ENCODE data around the gene PLCD1.
A peak's percentile ranks its signal among the peaks of the same experiment; 100 is the strongest.
"Not testable (repeated sequence)": the region's sequence is repeated elsewhere in the genome, so short reads cannot be mapped to it uniquely, and the experiment has no call there.

Gene PLCD1

GRCh38 chr3:37997791-37998370 is 31.6 kb downstream of the PLCD1 start:
- no peak for DNase-seq

- DNase-seq = no peak
Observed at GRCh38 chr3:37997342-37997741, 32.1 kb downstream of the PLCD1 start.

- DNase-seq = peak; percentile 34 to 81
Observed at GRCh38 chr3:37996785-37997301, 32.6 kb downstream of the PLCD1 start.

GRCh38 chr3:37995652-37996641 is 33.5 kb downstream of the PLCD1 start:
- DNase-seq = no peak

- no peak for DNase-seq
Observed at GRCh38 chr3:37994639-37994972, 34.8 kb downstream of the PLCD1 start.

GRCh38 chr3:37993820-37994638 is 35.4 kb downstream of the PLCD1 start:
- peak; percentile 43 to 54 for DNase-seq

- no peak for DNase-seq
Observed at GRCh38 chr3:37993460-37993819, 36.0 kb downstream of the PLCD1 start.

- no peak for DNase-seq
Observed at GRCh38 chr3:37993067-37993455, 36.4 kb downstream of the PLCD1 start.

GRCh38 chr3:37992271-37993066 is 37.0 kb downstream of the PLCD1 start:
- DNase-seq = no peak

GRCh38 chr3:37991823-37992222 is 37.6 kb downstream of the PLCD1 start:
- DNase-seq = no peak

- no peak for DNase-seq
Observed at GRCh38 chr3:37991109-37991508, 38.3 kb downstream of the PLCD1 start.

- DNase-seq = no peak
Observed at GRCh38 chr3:37990527-37990926, 38.9 kb downstream of the PLCD1 start, which contains the start of gene VILL. TSS of gene VILL (plus strand) at chr3:37990786. CDS start at chr3:37993673, 2,887 bp downstream.

- DNase-seq = no peak
Observed at GRCh38 chr3:37989821-37990480, 39.5 kb downstream of the PLCD1 start.

- DNase-seq = no peak
Observed at GRCh38 chr3:37988931-37989525, 40.4 kb downstream of the PLCD1 start.

- DNase-seq = not testable (repeated sequence)
Observed at GRCh38 chr3:37988376-37988775, 41.1 kb downstream of the PLCD1 start.

GRCh38 chr3:37987751-37988179 is 41.7 kb downstream of the PLCD1 start:
- no peak for DNase-seq

- DNase-seq = no peak
Observed at GRCh38 chr3:37987315-37987697, 42.1 kb downstream of the PLCD1 start.

GRCh38 chr3:37986479-37987314 is 42.7 kb downstream of the PLCD1 start:
- DNase-seq = no peak

GRCh38 chr3:37985637-37986320 is 43.7 kb downstream of the PLCD1 start:
- no peak for DNase-seq

GRCh38 chr3:37984596-37984995 is 44.8 kb downstream of the PLCD1 start:
- no peak for DNase-seq
